ENCODE results near the gene RAB5B. TPM values are rescaled to one million over a fixed set of nuclear protein-coding genes. Genes with fewer than 3 reads are reported as not detected.

Gene RAB5B
- total and polyA plus RNA-seq, 11 donors, result 57.5 to 135 (median 112) TPM

GRCh38 chr12:56028511-56029165, 54.8 kb downstream of the RAB5B start:
- peaks cover 0 to 62% (median 49%) of the 10 kb centered on the region in 9 donors for H3K36me3 ChIP-seq
- WGBS, 4 donors, result 55 to 71% (median 59%) methylated on average over 5 of the region's 5 CpGs
- intact Hi-C loops (cut with DNase I), result loop anchor here in 2 of 10 donors (5.0 to 10.0 kb wide), 2 partner anchors 36 to 284 kb away; partner anchors contain the start of gene GDF11 (in 1 of the 2)

GRCh38 chr12:56029166-56029519, 55.3 kb downstream of the RAB5B start:
- DNase-seq (no peak), ATAC-seq (no peak)
- Histone ChIP-seq H3K9me3 (no peaks in the 10 kb centered on the region), H3K4me3 (no peak overlapping the region), H3K27me3 (no peaks in the 10 kb centered on the region), H3K36me3 (peaks cover 0 to 67% (median 54%) of the 10 kb centered on the region in 9 donors), H3K4me1 (peaks cover 0 to 2% (median 0%) of the 10 kb centered on the region in 12 donors), H3K27ac (no peak overlapping the region)
- TF ChIP-seq POLR2A (IDR thresholded peaks at IDR 0.05), result no peak
- TF ChIP-seq, protein P1, sequence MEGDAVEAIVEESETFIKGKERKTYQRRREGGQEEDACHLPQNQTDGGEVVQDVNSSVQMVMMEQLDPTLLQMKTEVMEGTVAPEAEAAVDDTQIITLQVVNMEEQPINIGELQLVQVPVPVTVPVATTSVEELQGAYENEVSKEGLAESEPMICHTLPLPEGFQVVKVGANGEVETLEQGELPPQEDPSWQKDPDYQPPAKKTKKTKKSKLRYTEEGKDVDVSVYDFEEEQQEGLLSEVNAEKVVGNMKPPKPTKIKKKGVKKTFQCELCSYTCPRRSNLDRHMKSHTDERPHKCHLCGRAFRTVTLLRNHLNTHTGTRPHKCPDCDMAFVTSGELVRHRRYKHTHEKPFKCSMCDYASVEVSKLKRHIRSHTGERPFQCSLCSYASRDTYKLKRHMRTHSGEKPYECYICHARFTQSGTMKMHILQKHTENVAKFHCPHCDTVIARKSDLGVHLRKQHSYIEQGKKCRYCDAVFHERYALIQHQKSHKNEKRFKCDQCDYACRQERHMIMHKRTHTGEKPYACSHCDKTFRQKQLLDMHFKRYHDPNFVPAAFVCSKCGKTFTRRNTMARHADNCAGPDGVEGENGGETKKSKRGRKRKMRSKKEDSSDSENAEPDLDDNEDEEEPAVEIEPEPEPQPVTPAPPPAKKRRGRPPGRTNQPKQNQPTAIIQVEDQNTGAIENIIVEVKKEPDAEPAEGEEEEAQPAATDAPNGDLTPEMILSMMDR (IDR thresholded peaks at IDR 0.05), result no peak
- intact Hi-C loops (cut with DNase I), result loop anchor here in 2 of 10 donors (5.0 to 10.0 kb wide), 2 partner anchors 37 to 284 kb away; partner anchors contain the start of gene GDF11 (in 1 of the 2)

More at GRCh38 chr12:56028511-56029165, 54.8 kb downstream of the RAB5B start:
- Histone ChIP-seq H3K9me3 (no peaks in the 10 kb centered on the region), H3K4me1 (peaks cover 0 to 2% (median 0%) of the 10 kb centered on the region in 12 donors), H3K27ac (no peak overlapping the region), H3K4me3 (no peak overlapping the region), H3K27me3 (no peaks in the 10 kb centered on the region)
- no peak for ATAC-seq
- DNase-seq, result no peak
- TF ChIP-seq POLR2A (IDR thresholded peaks at IDR 0.05), result no peak
- TF ChIP-seq, protein P1 (IDR thresholded peaks at IDR 0.05), result no peak

DNA sequence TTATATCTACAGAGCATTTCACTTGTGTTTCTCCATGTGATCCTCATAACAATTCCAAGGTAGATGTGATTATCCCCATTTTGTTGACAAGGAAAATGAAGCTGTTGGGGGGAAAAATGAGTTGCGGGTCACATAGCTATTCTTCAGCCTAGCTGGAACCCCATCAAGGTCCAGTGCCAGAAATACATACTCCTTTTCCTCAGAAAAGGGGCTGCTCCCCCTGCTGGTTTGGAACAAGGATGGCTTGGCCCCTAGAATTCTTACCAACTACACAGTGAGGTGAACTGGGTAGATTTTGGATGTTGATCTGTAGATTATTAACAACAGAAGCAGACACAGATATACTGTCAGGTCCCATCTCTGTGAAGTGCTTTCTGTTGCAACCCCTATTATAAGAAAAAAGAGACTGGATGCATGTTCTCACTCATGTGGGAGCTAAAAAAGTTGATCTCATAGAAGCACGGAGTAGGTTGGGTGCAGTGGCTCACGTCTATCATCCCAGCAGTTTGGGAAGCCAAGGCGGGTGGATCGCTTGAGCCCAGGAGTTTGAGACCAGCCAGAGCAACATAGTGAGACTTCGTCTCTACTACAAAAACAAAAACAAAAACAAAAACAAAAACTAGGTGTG, 55.9 kb downstream of the RAB5B start:
- H3K27ac ChIP-seq, result no peak overlapping the region
- intact Hi-C loops (cut with DNase I), result loop anchor here in 4 of 10 donors (5.0 to 10.0 kb wide), 4 partner anchors 37 to 295 kb away; partner anchors contain the start of genes GDF11 (in 1 of the 4), ORMDL2 (in 1 of the 4) and SARNP (in 1 of the 4)
- ATAC-seq, result peak in 1 of 4 donors; percentile 58
- no peak overlapping the region for H3K4me3 ChIP-seq
- H3K27me3 ChIP-seq, result no peaks in the 10 kb centered on the region
- peaks cover 0 to 69% (median 54%) of the 10 kb centered on the region in 9 donors for H3K36me3 ChIP-seq
- H3K9me3 ChIP-seq, result no peaks in the 10 kb centered on the region
- peak in 1 of 5 donors; percentile 36 for DNase-seq
- WGBS, 4 donors, result 84 to 87% (median 85%) methylated on average over 6 of the region's 6 CpGs
- TF ChIP-seq, protein P1 (IDR thresholded peaks at IDR 0.05), result peak; percentile 34 to 66 (median 53)
- no peak for TF ChIP-seq POLR2A (IDR thresholded peaks at IDR 0.05)
- H3K4me1 ChIP-seq, result peaks cover 0 to 2% (median 0%) of the 10 kb centered on the region in 12 donors

DNA sequence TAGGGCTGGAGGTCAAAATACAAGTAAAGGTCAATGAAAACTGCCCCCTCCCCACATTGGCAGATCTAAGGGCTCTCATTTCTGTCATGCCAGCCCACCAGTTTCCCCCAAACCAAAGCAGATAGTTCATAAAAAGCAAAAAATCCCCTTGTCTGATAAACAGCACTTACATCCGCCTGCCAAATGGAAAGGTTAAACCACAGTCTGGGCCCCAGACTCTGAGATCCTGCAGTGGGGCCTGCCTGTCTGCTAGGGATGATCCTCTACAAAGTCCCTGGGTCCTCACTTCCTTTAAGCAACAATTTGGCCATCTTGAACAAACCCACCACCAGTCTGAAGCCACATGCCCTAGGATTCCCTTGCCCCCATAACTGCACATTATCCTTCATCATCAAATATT, 58.1 kb downstream of the RAB5B start:
- no peak for ATAC-seq
- intact Hi-C loops (cut with DNase I), result loop anchor here in 3 of 10 donors (10.0 kb wide), 2 partner anchors 217 to 297 kb away; partner anchors contain the start of genes ORMDL2 (in 1 of the 3) and SARNP (in 1 of the 3)

More for the DNA sequence above, 58.1 kb downstream of the RAB5B start:
- 80 to 95% (median 92%) methylated on average over 1 of the region's 1 CpG for WGBS, 4 donors
- Histone ChIP-seq H3K4me1 (peaks cover 0 to 2% (median 0%) of the 10 kb centered on the region in 12 donors), H3K27me3 (no peaks in the 10 kb centered on the region), H3K27ac (no peak overlapping the region), H3K4me3 (no peak overlapping the region), H3K9me3 (no peaks in the 10 kb centered on the region), H3K36me3 (peaks cover 0 to 77% (median 64%) of the 10 kb centered on the region in 9 donors)
- no peak for TF ChIP-seq POLR2A (IDR thresholded peaks at IDR 0.05)
- TF ChIP-seq, protein P1 (IDR thresholded peaks at IDR 0.05), result no peak
- no peak for DNase-seq
